ENCODE data around the gene ZNF175. TPM values are rescaled to one million over a fixed set of nuclear protein-coding genes. Genes with fewer than 3 reads are reported as not detected.
A peak's percentile ranks its signal among the peaks of the same experiment; 100 is the strongest.

Gene ZNF175
- total and polyA plus RNA-seq, 9 of the 15 experiments (the other 6 are each of a cell fraction or from before 2014, with no cell fraction given), result 3.7 to 37.9 (median 14.0) TPM

GRCh38 chr19:51547397-51548212, 23.5 kb upstream of the ZNF175 start (continued):
- TF ChIP-seq RAD21 (CRISPR knock-in tag; conservative IDR thresholded peaks at IDR 0.05 in 1 of 2, IDR thresholded peaks at IDR 0.05 in 1 of 2) (peak in 1 of 2 experiments; percentile 38; a peak in 2 of 4 replicates), ZBTB7A (IDR thresholded peaks at IDR 0.05; ENCODE audit: borderline replicate concordance, control insufficient read depth, low read depth, low read length) (no peak), BRD4 (IDR thresholded peaks at IDR 0.05) (peak; percentile 92), NR0B1 (IDR thresholded peaks at IDR 0.05; ENCODE audit: partially characterized antibody) (no peak), XRCC3 (IDR thresholded peaks at IDR 0.05) (no peak), HSF4 (CRISPR knock-in tag; IDR thresholded peaks at IDR 0.05; ENCODE audit: borderline replicate concordance) (no peak), SAFB (IDR thresholded peaks at IDR 0.05; ENCODE audit: borderline replicate concordance, low read depth, low read length) (no peak), NFYB (IDR thresholded peaks at IDR 0.05; ENCODE audit: extremely low read depth, insufficient read length) (no peak), DACH1 (IDR thresholded peaks at IDR 0.05; ENCODE audit: partially characterized antibody) (peak; percentile 50), SAFB2 (IDR thresholded peaks at IDR 0.05; ENCODE audit: borderline replicate concordance, low read depth, low read length, severe bottlenecking) (no peak), BDP1 (IDR thresholded peaks at IDR 0.05; ENCODE audit: insufficient read depth, insufficient read length) (no peak), SMAD2 (IDR thresholded peaks at IDR 0.05; ENCODE audit: low read depth, low read length) (no peak), NFIC (IDR thresholded peaks at IDR 0.05) (peak; percentile 92), POU5F1 (IDR thresholded peaks at IDR 0.05; ENCODE audit: borderline replicate concordance, low read depth, low read length, partially characterized antibody) (no peak), TAF7 (tag; IDR thresholded peaks at IDR 0.05) (0 out of 2 replicates have a peak, but pooled peaks have one; percentile 4), MITF (IDR thresholded peaks at IDR 0.05) (peak; percentile 99), STAG1 (CRISPR knock-in tag; IDR thresholded peaks at IDR 0.05; ENCODE audit: borderline replicate concordance) (no peak), CBFB (CRISPR knock-in tag; IDR thresholded peaks at IDR 0.05) (no peak), BMI1 (IDR thresholded peaks at IDR 0.05; ENCODE audit: low read length) (no peak), IRF2 (CRISPR knock-in tag; IDR thresholded peaks at IDR 0.05) (no peak), YBX1 (IDR thresholded peaks at IDR 0.05) (no peak), CREB3 (tag; conservative IDR thresholded peaks at IDR 0.05; ENCODE audit: low read depth) (no peak), ZBTB26 (CRISPR knock-in tag; IDR thresholded peaks at IDR 0.05) (no peak), RBM34 (IDR thresholded peaks at IDR 0.05; ENCODE audit: borderline replicate concordance, insufficient read depth, low read length) (no peak)

Data from K562 (cell line).